Hair follicular keratinocyte (primary cell): Measurements from ENCODE around the gene GSTO1. TPM values are rescaled to one million over a fixed set of nuclear protein-coding genes. Genes with fewer than 3 reads are reported as not detected.

Experiments used
- total RNA-seq: library from RNA; depleted of rRNA; stranded (reverse); fragments of >200 nt; gene quantifications from 2 replicates; pipeline ENCODE4 v1.2.3, GENCODE V29; 2015

The GSTO1 gene
- 331 and 358 TPM in 2 replicates for total RNA-seq

GRCh38 chr10:104254493-104255310 is at the start of gene GSTO1:
Gene GSTO1 (plus strand): TSS chr10:104254892. CDS start chr10:104254929, 37 bp downstream.

DNA sequence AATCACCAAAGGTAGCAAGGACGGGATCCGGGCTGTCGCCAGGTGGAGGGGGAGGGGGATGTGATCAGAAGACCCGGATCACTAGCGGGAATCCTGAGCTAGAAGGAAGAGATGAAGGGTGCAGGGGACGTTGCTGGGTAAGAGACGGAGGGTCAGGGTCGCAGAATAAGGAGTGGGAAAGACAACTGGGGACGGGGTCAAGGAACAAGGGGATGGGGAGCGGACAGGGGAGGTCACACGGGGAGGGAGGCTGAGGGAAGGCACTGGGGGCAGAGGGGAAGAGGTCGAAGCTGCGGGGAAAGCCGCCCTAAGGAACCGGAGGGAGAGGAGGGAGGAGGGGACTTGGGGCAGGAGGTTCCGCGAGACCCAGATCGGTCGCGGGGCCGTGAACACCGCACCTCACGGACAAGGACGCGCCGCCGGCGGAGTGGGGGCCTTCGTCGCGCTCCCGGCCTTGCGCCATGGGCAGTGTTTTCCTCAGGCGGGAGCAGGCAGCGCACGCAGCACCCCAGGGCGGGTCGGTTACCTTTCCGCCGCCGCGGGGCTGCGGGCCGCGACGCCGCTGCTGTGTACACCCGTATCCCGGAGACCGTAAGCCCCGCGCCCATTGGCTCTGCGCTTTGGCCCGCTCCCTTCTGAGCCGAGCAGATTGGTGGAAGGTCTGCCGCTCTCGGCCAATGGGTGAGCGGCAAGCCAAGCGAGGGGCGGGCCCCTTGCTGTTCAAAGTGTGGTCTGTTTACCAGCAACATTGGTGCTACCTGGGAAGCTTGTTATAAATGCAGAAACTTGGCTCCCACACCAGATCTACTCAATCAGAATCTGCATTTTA is 22.7 kb upstream of the GSTO1 start, which contains the start of gene CFAP43:
Gene CFAP43, minus strand, starts transcription at position 581 of the 829 bp plus-strand sequence. Its CDS starts 118 bp downstream, at position 463.

GRCh38 chr10:104268713-104269645 is 14.3 kb downstream of the GSTO1 start, which contains the start of gene GSTO2:
Gene GSTO2 (plus strand): TSS chr10:104269184. CDS start chr10:104274916, 5,732 bp downstream.

Other genes with a start within 250 kb of the GSTO1 start
- gene COL17A1, start 169.0 kb upstream of the GSTO1 start, total RNA-seq = 971 and 1,665 TPM in 2 replicates
- 13.2 and 14.8 TPM in 2 replicates for gene SFR1, start 132.7 kb upstream of the GSTO1 start, total RNA-seq
- 0.11 and 0.23 TPM in 2 replicates for gene CFAP43, start 22.5 kb upstream of the GSTO1 start, total RNA-seq
- 50.1 and 65.3 TPM in 2 replicates for gene GSTO2, start 14.3 kb downstream of the GSTO1 start, total RNA-seq
- 16.6 and 27.3 TPM in 2 replicates for gene ITPRIP, start 83.6 kb downstream of the GSTO1 start, total RNA-seq
- 0.55 and 1.1 TPM in 2 replicates for gene CFAP58, start 98.9 kb downstream of the GSTO1 start, total RNA-seq